Measurements from ENCODE around the gene CTSA. TPM values are rescaled to one million over a fixed set of nuclear protein-coding genes. Genes with fewer than 3 reads are reported as not detected.
A peak's percentile ranks its signal among the peaks of the same experiment; 100 is the strongest.

CTSA gene
- total RNA-seq, 1 experiment from 2014 or later: 27.9 TPM

GRCh38 chr20:45937765-45938164, 46.6 kb downstream of the CTSA start:
- Histone ChIP-seq H3K4me3 (no peak overlapping the region), H3K36me3 (peaks cover 51% of the 10 kb centered on the region), H3K9me3 (no peaks in the 10 kb centered on the region), H3K27me3 (no peaks in the 10 kb centered on the region)
- DNase-seq: no peak

DNA sequence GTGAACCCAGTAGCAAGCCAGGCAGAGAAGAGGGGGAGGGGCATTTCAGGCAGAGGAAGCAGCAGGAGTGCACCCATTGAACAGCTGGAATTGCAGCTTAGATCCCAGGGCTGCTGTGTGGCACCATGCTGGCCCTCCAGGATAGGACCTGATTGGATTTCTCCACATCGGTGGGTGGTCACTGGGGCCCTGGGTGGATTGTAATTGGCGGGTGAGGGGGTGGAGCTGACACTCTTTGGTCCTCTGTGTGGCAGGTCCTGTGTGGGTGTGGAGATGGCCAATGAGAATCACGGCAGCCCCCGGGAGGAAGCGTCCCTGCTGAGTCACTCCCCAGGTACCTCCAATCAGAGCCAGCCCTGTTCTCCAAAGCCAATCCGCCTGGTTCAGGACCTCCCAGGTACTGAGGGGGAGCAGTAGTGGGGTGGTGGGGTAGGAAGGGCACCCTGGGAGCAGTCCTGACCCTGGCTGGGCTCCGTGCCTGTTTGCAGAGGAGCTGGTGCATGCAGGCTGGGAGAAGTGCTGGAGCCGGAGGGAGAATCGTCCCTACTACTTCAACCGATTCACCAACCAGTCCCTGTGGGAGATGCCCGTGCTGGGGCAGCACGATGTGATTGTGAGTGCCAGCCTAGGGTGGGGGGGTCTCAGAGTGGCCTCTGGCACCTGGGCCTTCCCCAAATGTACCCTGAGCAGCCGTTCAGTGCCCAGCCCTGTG, 47.7 kb downstream of the CTSA start:
- no peaks in the 10 kb centered on the region for H3K9me3 ChIP-seq
- DNase-seq: no peak
- H3K27me3 ChIP-seq: no peaks in the 10 kb centered on the region
- peaks cover 60% of the 10 kb centered on the region for H3K36me3 ChIP-seq
- H3K4me3 ChIP-seq: no peak overlapping the region

GRCh38 chr20:45940053-45940452, 48.9 kb downstream of the CTSA start:
- Histone ChIP-seq H3K27me3 (no peaks in the 10 kb centered on the region), H3K9me3 (no peaks in the 10 kb centered on the region), H3K4me3 (no peak overlapping the region), H3K36me3 (peaks cover 67% of the 10 kb centered on the region)
- DNase-seq: no peak

- H3K4me3 ChIP-seq: no peak overlapping the region
- H3K9me3 ChIP-seq: no peaks in the 10 kb centered on the region
- peaks cover 71% of the 10 kb centered on the region for H3K36me3 ChIP-seq
- no peaks in the 10 kb centered on the region for H3K27me3 ChIP-seq
- no peak for DNase-seq
Observed at GRCh38 chr20:45940469-45940868, 49.3 kb downstream of the CTSA start.

GRCh38 chr20:45943613-45944012, 52.5 kb downstream of the CTSA start:
- Histone ChIP-seq H3K27me3 (no peaks in the 10 kb centered on the region), H3K9me3 (no peaks in the 10 kb centered on the region), H3K4me3 (no peak overlapping the region), H3K36me3 (peaks cover 84% of the 10 kb centered on the region)
- DNase-seq: no peak

- no peak for DNase-seq
- H3K4me3 ChIP-seq: no peak overlapping the region
- no peaks in the 10 kb centered on the region for H3K27me3 ChIP-seq
- peaks cover 84% of the 10 kb centered on the region for H3K36me3 ChIP-seq
- no peaks in the 10 kb centered on the region for H3K9me3 ChIP-seq
Observed at GRCh38 chr20:45944151-45944964, 53.2 kb downstream of the CTSA start.

DNA sequence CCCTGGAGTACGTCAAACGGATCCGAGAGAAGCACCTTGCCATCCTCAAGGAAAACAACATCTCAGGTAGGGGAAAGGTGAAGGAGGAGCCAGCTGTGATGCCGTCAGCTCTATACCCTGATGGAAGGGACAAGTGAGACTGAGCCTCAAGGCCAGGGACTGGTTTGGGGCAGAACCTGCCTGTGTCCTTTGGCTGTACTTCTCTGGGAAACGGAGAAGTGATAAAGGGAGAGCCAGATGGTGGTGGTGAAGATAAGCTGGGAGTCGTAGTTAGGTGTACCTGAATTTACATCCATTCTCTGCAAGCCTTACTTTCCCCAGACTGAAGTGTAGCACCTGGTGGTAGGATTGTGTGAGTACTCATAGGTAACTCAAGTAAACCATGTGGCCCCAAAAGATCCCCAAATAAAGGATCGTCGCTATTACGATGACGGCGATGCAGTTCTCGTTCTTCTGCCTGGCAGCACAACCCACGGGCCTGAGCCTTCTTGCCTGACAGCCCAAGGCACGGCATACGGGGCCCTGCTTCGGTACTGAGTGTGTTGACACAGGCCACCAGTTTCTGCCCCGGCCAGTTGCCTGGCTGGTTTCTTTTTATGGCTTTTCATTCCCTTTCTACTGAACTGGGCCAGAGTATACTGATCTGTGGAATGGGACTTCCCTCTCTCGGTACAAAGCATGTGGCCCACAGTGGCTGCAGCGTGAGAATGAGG, 54.0 kb downstream of the CTSA start:
- Histone ChIP-seq H3K9me3 (no peaks in the 10 kb centered on the region), H3K27me3 (no peaks in the 10 kb centered on the region), H3K36me3 (peaks cover 84% of the 10 kb centered on the region), H3K4me3 (no peak overlapping the region)
- no peak for DNase-seq

DNA sequence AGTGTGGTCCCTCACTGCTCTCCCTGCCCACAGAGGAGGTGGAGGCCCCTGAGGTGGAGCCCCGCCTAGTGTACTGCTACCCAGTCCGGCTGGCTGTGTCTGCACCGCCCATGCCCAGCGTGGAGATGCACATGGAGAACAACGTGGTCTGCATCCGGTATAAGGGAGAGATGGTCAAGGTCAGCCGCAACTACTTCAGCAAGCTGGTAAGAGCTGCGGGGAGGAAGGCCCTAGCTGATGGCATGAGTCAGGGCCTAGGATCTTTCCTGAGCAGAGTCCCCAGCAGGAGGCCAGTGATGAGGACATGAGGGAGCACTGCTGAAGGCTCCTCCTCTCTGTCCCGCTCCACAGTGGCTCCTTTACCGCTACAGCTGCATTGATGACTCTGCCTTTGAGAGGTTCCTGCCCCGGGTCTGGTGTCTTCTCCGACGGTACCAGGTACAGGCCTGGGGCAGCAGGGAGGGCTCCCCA, 54.6 kb downstream of the CTSA start:
- H3K9me3 ChIP-seq: no peaks in the 10 kb centered on the region
- H3K27me3 ChIP-seq: no peaks in the 10 kb centered on the region
- H3K4me3 ChIP-seq: no peak overlapping the region
- DNase-seq: peak; percentile 42
- peaks cover 86% of the 10 kb centered on the region for H3K36me3 ChIP-seq

GRCh38 chr20:45946149-45946970, 55.2 kb downstream of the CTSA start:
- H3K36me3 ChIP-seq: peaks cover 84% of the 10 kb centered on the region
- DNase-seq: no peak

GRCh38 chr20:45947110-45947866, 56.2 kb downstream of the CTSA start:
- H3K9me3 ChIP-seq: no peaks in the 10 kb centered on the region
- H3K27me3 ChIP-seq: no peaks in the 10 kb centered on the region
- H3K36me3 ChIP-seq: peaks cover 90% of the 10 kb centered on the region
- no peak overlapping the region for H3K4me3 ChIP-seq
- no peak for DNase-seq

More at GRCh38 chr20:45946149-45946970, 55.2 kb downstream of the CTSA start:
- H3K9me3 ChIP-seq: no peaks in the 10 kb centered on the region
- H3K4me3 ChIP-seq: no peak overlapping the region
- H3K27me3 ChIP-seq: no peaks in the 10 kb centered on the region

DNA sequence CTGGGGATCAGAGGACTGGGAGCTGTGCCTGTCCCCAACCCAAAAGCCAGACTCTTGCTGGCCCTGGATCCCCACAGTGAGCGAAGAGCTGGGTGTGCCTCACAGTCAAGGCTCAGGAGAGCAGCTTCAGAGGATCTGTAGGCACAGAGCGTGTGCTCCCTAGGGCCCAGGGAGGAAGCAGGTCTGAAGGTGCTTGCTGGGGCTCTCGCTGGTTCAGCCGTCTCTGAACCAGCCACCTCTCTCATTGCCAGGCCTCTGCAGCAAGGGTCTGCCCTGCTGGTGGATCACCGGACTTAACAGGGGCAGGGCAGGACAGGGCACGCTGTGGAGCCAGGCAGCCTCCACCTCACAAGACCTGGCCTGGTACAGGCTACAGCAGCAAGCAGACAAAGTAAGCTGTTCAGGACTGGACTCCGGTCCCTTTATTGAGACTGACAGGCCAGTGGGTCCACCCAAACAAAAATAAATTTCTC, 57.2 kb downstream of the CTSA start:
- Histone ChIP-seq H3K27me3 (no peaks in the 10 kb centered on the region), H3K36me3 (peaks cover 93% of the 10 kb centered on the region), H3K9me3 (no peaks in the 10 kb centered on the region), H3K4me3 (no peak overlapping the region)
- DNase-seq: no peak

Other genes with a start within 250 kb of the CTSA start
- not detected in 2 replicates for gene WFDC11, start 221.1 kb upstream of the CTSA start, total RNA-seq (2014; rRNA removed; shearing (Covaris generic); ENCODE audit: low replicate concordance)
- not detected in 2 replicates for gene WFDC13, start 189.3 kb upstream of the CTSA start, total RNA-seq (2014; rRNA removed; shearing (Covaris generic); ENCODE audit: low replicate concordance)
- gene WFDC10B, start 186.3 kb upstream of the CTSA start, total RNA-seq (2014; rRNA removed; shearing (Covaris generic); ENCODE audit: low replicate concordance): not detected in 2 replicates
- not detected in 2 replicates for gene SPINT4, start 169.0 kb upstream of the CTSA start, total RNA-seq (2014; rRNA removed; shearing (Covaris generic); ENCODE audit: low replicate concordance)
- gene WFDC3, start 99.5 kb upstream of the CTSA start, total RNA-seq (2014; rRNA removed; shearing (Covaris generic); ENCODE audit: low replicate concordance): 0.59 TPM in 1 of 2 replicates, not detected in the other
- 50.3 and 70.0 TPM in 2 replicates for gene DNTTIP1, start 99.4 kb upstream of the CTSA start, total RNA-seq (2014; rRNA removed; shearing (Covaris generic); ENCODE audit: low replicate concordance)
- 69.5 and 72.7 TPM in 2 replicates for gene UBE2C, start 78.7 kb upstream of the CTSA start, total RNA-seq (2014; rRNA removed; shearing (Covaris generic); ENCODE audit: low replicate concordance)
- gene TNNC2, start 64.0 kb upstream of the CTSA start, total RNA-seq (2014; rRNA removed; shearing (Covaris generic); ENCODE audit: low replicate concordance): not detected in 2 replicates
- gene SNX21, start 57.5 kb upstream of the CTSA start, total RNA-seq (2014; rRNA removed; shearing (Covaris generic); ENCODE audit: low replicate concordance): 55.6 and 74.9 TPM in 2 replicates
- gene ACOT8, start 33.9 kb upstream of the CTSA start, total RNA-seq (2014; rRNA removed; shearing (Covaris generic); ENCODE audit: low replicate concordance): 39.6 and 46.9 TPM in 2 replicates
- 8.4 and 14.2 TPM in 2 replicates for gene ZSWIM3, start 33.7 kb upstream of the CTSA start, total RNA-seq (2014; rRNA removed; shearing (Covaris generic); ENCODE audit: low replicate concordance)
- 5.7 and 8.5 TPM in 2 replicates for gene ZSWIM1, start 10.1 kb upstream of the CTSA start, total RNA-seq (2014; rRNA removed; shearing (Covaris generic); ENCODE audit: low replicate concordance)
- not detected in 2 replicates for gene SPATA25, start 3.7 kb upstream of the CTSA start, total RNA-seq (2014; rRNA removed; shearing (Covaris generic); ENCODE audit: low replicate concordance)
- gene NEURL2, start 127 bp upstream of the CTSA start, total RNA-seq (2014; rRNA removed; shearing (Covaris generic); ENCODE audit: low replicate concordance): 0.39 TPM in 1 of 2 replicates, not detected in the other
- 46.8 and 70.1 TPM in 2 replicates for gene PLTP, start 20.8 kb downstream of the CTSA start, total RNA-seq (2014; rRNA removed; shearing (Covaris generic); ENCODE audit: low replicate concordance)
- 10.5 and 12.1 TPM in 2 replicates for gene PCIF1, start 43.3 kb downstream of the CTSA start, total RNA-seq (2014; rRNA removed; shearing (Covaris generic); ENCODE audit: low replicate concordance)
- gene ZNF335, start 80.9 kb downstream of the CTSA start, total RNA-seq (2014; rRNA removed; shearing (Covaris generic); ENCODE audit: low replicate concordance): 8.7 and 9.5 TPM in 2 replicates
- 0.07 TPM in 1 of 2 replicates, not detected in the other for gene MMP9, start 117.6 kb downstream of the CTSA start, total RNA-seq (2014; rRNA removed; shearing (Covaris generic); ENCODE audit: low replicate concordance)
- gene SLC12A5, start 137.9 kb downstream of the CTSA start, total RNA-seq (2014; rRNA removed; shearing (Covaris generic); ENCODE audit: low replicate concordance): 0.15 and 0.72 TPM in 2 replicates
- 9.2 and 24.9 TPM in 2 replicates for gene NCOA5, start 198.6 kb downstream of the CTSA start, total RNA-seq (2014; rRNA removed; shearing (Covaris generic); ENCODE audit: low replicate concordance)
- gene CD40, start 227.0 kb downstream of the CTSA start, total RNA-seq (2014; rRNA removed; shearing (Covaris generic); ENCODE audit: low replicate concordance): not detected in 2 replicates

All from MG63 (cell line).